ENCODE measurements around the gene NCKAP5. TPM values are rescaled to one million over a fixed set of nuclear protein-coding genes. Genes with fewer than 3 reads are reported as not detected.

NCKAP5 gene
- total and polyA plus RNA-seq, 2 donors (not counting 1 experiment from before 2014, with no cell fraction given): not detected

GRCh38 chr2:133459590-133459989 lies 108.7 kb downstream of the NCKAP5 start:
- no peaks in the 10 kb centered on the region for H4K20me1 ChIP-seq (ENCODE audit: control insufficient read depth, insufficient read depth, low read length, poor library complexity, severe bottlenecking)
- H3K36me3 ChIP-seq (replicated peaks in 1 of 2; ENCODE audit: control extremely low read depth in 1 of 2, control insufficient read depth in 1 of 2, extremely low read depth in 1 of 2, insufficient read depth in 2 of 2, low read length in 1 of 2): no peaks in the 10 kb centered on the region
- H3K27me3 Mint-ChIP-seq: no peaks in the 10 kb centered on the region
- no peaks in the 10 kb centered on the region for H3K4me1 ChIP-seq (ENCODE audit: control insufficient read depth in 2 of 2, insufficient read depth in 2 of 2, low read length in 2 of 2)
- no peaks in the 10 kb centered on the region for H3K9me3 Mint-ChIP-seq (ENCODE audit: insufficient read depth)
- POLR2A ChIA-PET: no interaction called here
- H3K9me3 ChIP-seq (ENCODE audit: control extremely low read depth in 1 of 3, control insufficient read depth in 2 of 3, insufficient read depth in 1 of 3, low read length in 2 of 3): no peaks in the 10 kb centered on the region
- H3K4me3 Mint-ChIP-seq: no peak overlapping the region
- intact Hi-C loops (cut with micrococcal nuclease): no loop called here
- no CpG with 5 or more reads among the region's 3 CpGs for WGBS (ENCODE audit: insufficient coverage)
- ATAC-seq (ENCODE audit: low read depth): no peak
- no peak overlapping the region for H3K27ac ChIP-seq (ENCODE audit: low read length in 2 of 2)
- no peak overlapping the region for H3K9ac ChIP-seq (ENCODE audit: low read length)
- H2AFZ ChIP-seq (ENCODE audit: insufficient read depth, low read depth, low read length, poor library complexity, severe bottlenecking): no peak overlapping the region
- DNase-seq: no peak
- CTCF ChIA-PET: no interaction called here
- H3K27me3 ChIP-seq (replicated peaks in 1 of 4; ENCODE audit: control extremely low read depth in 1 of 4, control insufficient read depth in 3 of 4, insufficient read depth in 4 of 4, low read length in 3 of 4): no peaks in the 10 kb centered on the region
- TF ChIP-seq EZH2 (IDR thresholded peaks at IDR 0.05; ENCODE audit: borderline replicate concordance, insufficient read depth, low read depth, low read length, poor library complexity, severe bottlenecking) (no peak), CTCF (IDR thresholded peaks at IDR 0.05) (no peak)
- no peak overlapping the region for H3K4me2 ChIP-seq (replicated peaks; ENCODE audit: low read depth, low read length, poor library complexity, severe bottlenecking)
- no peaks in the 10 kb centered on the region for H3K79me2 ChIP-seq (ENCODE audit: control insufficient read depth, insufficient read depth, low read length)
- H3K4me1 Mint-ChIP-seq: no peaks in the 10 kb centered on the region
- H3K4me3 ChIP-seq (ENCODE audit: control extremely low read depth in 1 of 5, extremely low read depth in 1 of 5, insufficient read depth in 1 of 5, low read depth in 2 of 5, low read length in 4 of 5): no peak overlapping the region
- no peak overlapping the region for H3K27ac Mint-ChIP-seq

GRCh38 chr2:133458280-133458679 lies 110.0 kb downstream of the NCKAP5 start:
- no peaks in the 10 kb centered on the region for H4K20me1 ChIP-seq (ENCODE audit: control insufficient read depth, insufficient read depth, low read length, poor library complexity, severe bottlenecking)
- no peaks in the 10 kb centered on the region for H3K4me1 ChIP-seq (ENCODE audit: control insufficient read depth in 2 of 2, insufficient read depth in 2 of 2, low read length in 2 of 2)
- no peaks in the 10 kb centered on the region for H3K36me3 ChIP-seq (replicated peaks in 1 of 2; ENCODE audit: control extremely low read depth in 1 of 2, control insufficient read depth in 1 of 2, extremely low read depth in 1 of 2, insufficient read depth in 2 of 2, low read length in 1 of 2)
- H3K9ac ChIP-seq (ENCODE audit: low read length): no peak overlapping the region
- ChIA-PET POLR2A (no interaction called here), CTCF (no interaction called here)
- H3K79me2 ChIP-seq (ENCODE audit: control insufficient read depth, insufficient read depth, low read length): no peaks in the 10 kb centered on the region
- H3K4me3 ChIP-seq (ENCODE audit: control extremely low read depth in 1 of 5, extremely low read depth in 1 of 5, insufficient read depth in 1 of 5, low read depth in 2 of 5, low read length in 4 of 5): no peak overlapping the region
- H3K4me2 ChIP-seq (replicated peaks; ENCODE audit: low read depth, low read length, poor library complexity, severe bottlenecking): no peak overlapping the region
- intact Hi-C loops (cut with micrococcal nuclease): no loop called here
- no peaks in the 10 kb centered on the region for H3K9me3 ChIP-seq (ENCODE audit: control extremely low read depth in 1 of 3, control insufficient read depth in 2 of 3, insufficient read depth in 1 of 3, low read length in 2 of 3)
- H3K27me3 ChIP-seq (replicated peaks in 1 of 4; ENCODE audit: control extremely low read depth in 1 of 4, control insufficient read depth in 3 of 4, insufficient read depth in 4 of 4, low read length in 3 of 4): no peaks in the 10 kb centered on the region
- Mint-ChIP-seq H3K27me3 (no peaks in the 10 kb centered on the region), H3K27ac (no peak overlapping the region), H3K4me3 (no peak overlapping the region), H3K9me3 (ENCODE audit: insufficient read depth) (no peaks in the 10 kb centered on the region), H3K4me1 (no peaks in the 10 kb centered on the region)
- DNase-seq (no peak), ATAC-seq (ENCODE audit: low read depth) (no peak)
- TF ChIP-seq CTCF (IDR thresholded peaks at IDR 0.05): no peak
- no peak for TF ChIP-seq EZH2 (IDR thresholded peaks at IDR 0.05; ENCODE audit: borderline replicate concordance, insufficient read depth, low read depth, low read length, poor library complexity, severe bottlenecking)
- no peak overlapping the region for H3K27ac ChIP-seq (ENCODE audit: low read length in 2 of 2)
- WGBS (ENCODE audit: insufficient coverage): no CpG with 5 or more reads among the region's 3 CpGs
- H2AFZ ChIP-seq (ENCODE audit: insufficient read depth, low read depth, low read length, poor library complexity, severe bottlenecking): no peak overlapping the region
